GM18870 (cell line): ENCODE measurements around the gene NPR2.

Source experiments
- ATAC-seq: cut with Tn5 transposase; IDR thresholded peaks from one replicate; pipeline ENCODE4 v1.9.1; 2021; ENCODE audit warnings: moderate library complexity; ENCODE audit not compliant: unreplicated experiment

The NPR2 gene

GRCh38 chr9:35763181-35763580 is 28.2 kb upstream of the NPR2 start:
- ATAC-seq = no peak

- no peak for ATAC-seq
Observed at GRCh38 chr9:35763803-35764202, 27.6 kb upstream of the NPR2 start.

- no peak for ATAC-seq
Observed at GRCh38 chr9:35766997-35767396, 24.4 kb upstream of the NPR2 start.

- no peak for ATAC-seq
Observed at GRCh38 chr9:35767458-35767857, 23.9 kb upstream of the NPR2 start.

GRCh38 chr9:35769763-35770162 is 21.6 kb upstream of the NPR2 start:
- no peak for ATAC-seq

- ATAC-seq = no peak
Observed at GRCh38 chr9:35771075-35771433, 20.3 kb upstream of the NPR2 start.

- ATAC-seq = no peak
Observed at GRCh38 chr9:35771534-35771933, 19.9 kb upstream of the NPR2 start.

- ATAC-seq = no peak
Observed at GRCh38 chr9:35771943-35772342, 19.4 kb upstream of the NPR2 start.

GRCh38 chr9:35774907-35775635 is 16.3 kb upstream of the NPR2 start:
- ATAC-seq = no peak

- no peak for ATAC-seq
Observed at GRCh38 chr9:35776018-35776417, 15.4 kb upstream of the NPR2 start.

GRCh38 chr9:35778496-35778895 is 12.9 kb upstream of the NPR2 start:
- ATAC-seq = no peak

- no peak for ATAC-seq
Observed at GRCh38 chr9:35781066-35781465, 10.3 kb upstream of the NPR2 start.

- no peak for ATAC-seq
Observed at GRCh38 chr9:35783418-35783817, 8.0 kb upstream of the NPR2 start.

GRCh38 chr9:35789541-35789940 is 1.9 kb upstream of the NPR2 start:
- ATAC-seq = no peak

- no peak for ATAC-seq
Observed at GRCh38 chr9:35790025-35790384, 1.4 kb upstream of the NPR2 start.

- no peak for ATAC-seq
Observed at GRCh38 chr9:35790385-35791296, 750 bp upstream of the NPR2 start.

- ATAC-seq = no peak
Observed at GRCh38 chr9:35792024-35792813, 828 bp downstream of the NPR2 start.

GRCh38 chr9:35792826-35793225 is 1.4 kb downstream of the NPR2 start:
- ATAC-seq = no peak

- ATAC-seq = no peak
Observed at GRCh38 chr9:35793461-35793860, 2.1 kb downstream of the NPR2 start.

GRCh38 chr9:35795695-35796094 is 4.3 kb downstream of the NPR2 start:
- ATAC-seq = no peak

GRCh38 chr9:35797311-35798109 is 6.1 kb downstream of the NPR2 start:
- no peak for ATAC-seq
